MCF 10A (cell line): ENCODE measurements around the gene VPS26A. TPM values are rescaled to one million over a fixed set of nuclear protein-coding genes. Genes with fewer than 3 reads are reported as not detected.

Experiments used
- BruUV-seq: library from RNA; stranded (reverse); fragments of 400-500 nt; replicated peaks from 2 replicates; lab custom pipeline; 2021; lab: Mats Ljungman, UMichigan
- CTCF ChIA-PET: fragments of 300-600 bp; sonication (Branson Sonifier 250); formaldehyde crosslinking; extraction: SDS; loops from one replicate; lab custom pipeline; 2021; ENCODE audit warnings: antibody characterized with exemption, inconsistent platforms; lab: Yijun Ruan, JAX
- POLR2A ChIA-PET: fragments of 300-600, 350-650 bp; sonication (Branson Sonifier 250); formaldehyde crosslinking; extraction: SDS; loops from one replicate; lab custom pipeline; 2020; ENCODE audit warnings: antibody characterized with exemption, inconsistent platforms; lab: Yijun Ruan, JAX
- DNase-seq: peaks from one replicate; pipeline ENCODE4 v3.0.0-alpha.2; 2018; ENCODE audit not compliant: unreplicated experiment
- H3K27ac Mint-ChIP-seq: one replicate; pipeline ENCODE4 v1.8.0; 2022; ENCODE audit warnings: mild to moderate bottlenecking, low read depth, mixed read lengths; ENCODE audit not compliant: unreplicated experiment
- H3K27me3 Mint-ChIP-seq: one replicate; pipeline ENCODE4 v1.8.0; 2022; ENCODE audit warnings: mixed read lengths; ENCODE audit not compliant: insufficient read depth, unreplicated experiment
- H3K36me3 Mint-ChIP-seq: one replicate; pipeline ENCODE4 v1.8.0; 2022; ENCODE audit warnings: mild to moderate bottlenecking, moderate library complexity, mixed read lengths; ENCODE audit not compliant: insufficient read depth, unreplicated experiment
- H3K4me1 Mint-ChIP-seq: one replicate; pipeline ENCODE4 v1.8.0; 2022; ENCODE audit warnings: mixed read lengths; ENCODE audit not compliant: insufficient read depth, unreplicated experiment
- H3K4me3 Mint-ChIP-seq: one replicate; pipeline ENCODE4 v1.8.0; 2022; ENCODE audit warnings: mild to moderate bottlenecking, moderate library complexity, mixed read lengths; ENCODE audit not compliant: unreplicated experiment
- H3K9me3 Mint-ChIP-seq: one replicate; pipeline ENCODE4 v1.8.0; 2022; ENCODE audit warnings: mixed read lengths; ENCODE audit not compliant: unreplicated experiment
- intact Hi-C: fragments of 100-400 bp; cut with micrococcal nuclease; formaldehyde crosslinking; loops from 2 replicates; pipeline ENCODE4 v1.14.1; 2022
- total RNA-seq: library from RNA; stranded (reverse); gene quantifications from 2 replicates; pipeline ENCODE4 v1.2.3, GENCODE V29; 2022
- TF ChIP-seq, protein P1 (sequence below): fragments of 200-600 bp; IDR thresholded peaks from one replicate; pipeline ENCODE4 v1.8.0; 2022; ENCODE audit warnings: antibody characterized with exemption, mild to moderate bottlenecking; ENCODE audit not compliant: unreplicated experiment

VPS26A gene
- total RNA-seq, 1 experiment from 2014 or later: 63.7 TPM

DNA sequence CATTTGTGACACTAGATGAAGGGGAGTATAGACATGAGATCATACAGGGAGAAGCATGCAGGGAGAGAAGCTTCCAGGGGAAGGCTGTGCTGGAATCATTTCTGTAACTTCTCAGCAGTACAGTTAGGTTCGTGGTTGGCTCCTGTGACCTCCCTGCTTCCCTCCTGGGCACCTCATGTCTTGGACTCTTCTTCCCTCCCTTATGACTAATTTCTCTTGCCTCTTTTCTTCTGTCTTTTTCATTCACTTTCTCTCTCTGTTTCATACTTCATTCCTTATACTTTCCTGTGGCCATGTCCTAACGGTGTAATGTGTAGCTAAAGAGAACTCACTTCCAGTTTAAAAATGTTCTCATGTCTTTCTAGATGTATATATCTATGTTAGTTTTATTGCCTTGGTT is 77.1 kb downstream of the VPS26A start:
- Mint-ChIP-seq H3K9me3 (no peaks in the 10 kb centered on the region), H3K27ac (peak overlapping the region; percentile 69), H3K36me3 (peaks cover 77% of the 10 kb centered on the region), H3K4me3 (no peak overlapping the region), H3K27me3 (no peaks in the 10 kb centered on the region), H3K4me1 (no peaks in the 10 kb centered on the region)
- no TSS peak for BruUV-seq
- CTCF ChIA-PET: interaction anchor here (1.9 kb wide), 1 partner anchor 16 kb away, joined by 5 read pairs; no protein-coding TSS in a partner anchor
- TF ChIP-seq, protein P1, sequence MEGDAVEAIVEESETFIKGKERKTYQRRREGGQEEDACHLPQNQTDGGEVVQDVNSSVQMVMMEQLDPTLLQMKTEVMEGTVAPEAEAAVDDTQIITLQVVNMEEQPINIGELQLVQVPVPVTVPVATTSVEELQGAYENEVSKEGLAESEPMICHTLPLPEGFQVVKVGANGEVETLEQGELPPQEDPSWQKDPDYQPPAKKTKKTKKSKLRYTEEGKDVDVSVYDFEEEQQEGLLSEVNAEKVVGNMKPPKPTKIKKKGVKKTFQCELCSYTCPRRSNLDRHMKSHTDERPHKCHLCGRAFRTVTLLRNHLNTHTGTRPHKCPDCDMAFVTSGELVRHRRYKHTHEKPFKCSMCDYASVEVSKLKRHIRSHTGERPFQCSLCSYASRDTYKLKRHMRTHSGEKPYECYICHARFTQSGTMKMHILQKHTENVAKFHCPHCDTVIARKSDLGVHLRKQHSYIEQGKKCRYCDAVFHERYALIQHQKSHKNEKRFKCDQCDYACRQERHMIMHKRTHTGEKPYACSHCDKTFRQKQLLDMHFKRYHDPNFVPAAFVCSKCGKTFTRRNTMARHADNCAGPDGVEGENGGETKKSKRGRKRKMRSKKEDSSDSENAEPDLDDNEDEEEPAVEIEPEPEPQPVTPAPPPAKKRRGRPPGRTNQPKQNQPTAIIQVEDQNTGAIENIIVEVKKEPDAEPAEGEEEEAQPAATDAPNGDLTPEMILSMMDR: no peak
- POLR2A ChIA-PET: interaction anchor here (0.5 kb wide), 1 partner anchor 191 kb away, joined by 3 read pairs; no protein-coding TSS in a partner anchor
- intact Hi-C loops: no loop called here
- no peak for DNase-seq

DNA sequence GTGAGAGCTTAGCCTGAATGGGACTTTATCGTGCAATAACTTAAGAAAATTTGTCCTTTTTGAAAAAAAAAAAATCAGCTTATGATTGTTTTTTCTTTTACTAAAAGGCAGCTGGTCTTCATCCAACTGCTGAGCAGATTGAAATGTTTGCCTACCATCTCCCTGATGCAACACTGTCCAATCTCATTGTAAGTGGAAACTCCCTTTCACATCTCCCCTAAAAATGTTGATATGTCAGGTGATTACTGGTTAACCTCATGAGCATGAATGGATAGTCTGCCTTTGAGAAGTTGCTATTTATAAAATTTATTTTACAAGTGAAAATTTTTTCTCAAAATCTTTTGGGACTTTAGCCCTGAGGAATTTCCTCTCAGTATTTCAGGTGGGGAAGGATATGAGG is 78.4 kb downstream of the VPS26A start:
- POLR2A ChIA-PET: interaction anchor here (0.6 to 0.7 kb wide), 2 partner anchors 11 to 401 kb away, joined by 4 read pairs; no protein-coding TSS in a partner anchor
- H3K27me3 Mint-ChIP-seq: no peaks in the 10 kb centered on the region
- peaks cover 77% of the 10 kb centered on the region for H3K36me3 Mint-ChIP-seq
- H3K4me1 Mint-ChIP-seq: no peaks in the 10 kb centered on the region
- H3K9me3 Mint-ChIP-seq: no peaks in the 10 kb centered on the region
- H3K4me3 Mint-ChIP-seq: no peak overlapping the region
- intact Hi-C loops: no loop called here
- no TSS peak for BruUV-seq
- H3K27ac Mint-ChIP-seq: no peak overlapping the region
- no peak for DNase-seq
- TF ChIP-seq, protein P1: no peak
- CTCF ChIA-PET: interaction anchor here (0.6 kb wide), 2 partner anchors 51 to 229 kb away, joined by 3 to 4 read pairs; no protein-coding TSS in a partner anchor

DNA sequence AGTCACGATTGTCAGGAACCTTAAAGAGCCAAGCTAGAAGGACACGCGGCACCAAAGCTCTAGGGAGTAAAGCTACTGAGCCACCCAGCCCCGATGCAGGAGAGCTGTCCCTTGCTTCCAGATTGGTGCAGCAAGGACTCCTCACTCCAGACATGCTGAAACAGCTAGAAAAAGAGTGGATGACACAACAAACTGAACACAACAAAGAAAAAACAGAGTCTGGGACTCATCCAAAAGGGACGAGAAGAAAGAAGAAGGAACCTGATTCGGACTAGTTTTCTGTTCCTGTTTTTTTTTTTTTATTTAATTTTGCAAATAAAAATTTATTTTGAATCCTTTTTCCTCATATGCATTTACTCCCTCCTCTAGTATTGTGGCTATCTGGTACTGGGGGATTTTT is 84.8 kb downstream of the VPS26A start:
- Mint-ChIP-seq H3K27ac (no peak overlapping the region), H3K9me3 (no peaks in the 10 kb centered on the region), H3K36me3 (peaks cover 51% of the 10 kb centered on the region), H3K4me3 (no peak overlapping the region), H3K4me1 (peaks cover 5% of the 10 kb centered on the region), H3K27me3 (no peaks in the 10 kb centered on the region)
- TF ChIP-seq, protein P1: no peak
- ChIA-PET POLR2A (interaction anchor here (1.2 kb wide), 1 partner anchor 8 kb away, joined by 5 read pairs; no protein-coding TSS in a partner anchor), CTCF (no interaction called here)
- intact Hi-C loops: no loop called here
- no TSS peak for BruUV-seq
- DNase-seq: no peak

DNA sequence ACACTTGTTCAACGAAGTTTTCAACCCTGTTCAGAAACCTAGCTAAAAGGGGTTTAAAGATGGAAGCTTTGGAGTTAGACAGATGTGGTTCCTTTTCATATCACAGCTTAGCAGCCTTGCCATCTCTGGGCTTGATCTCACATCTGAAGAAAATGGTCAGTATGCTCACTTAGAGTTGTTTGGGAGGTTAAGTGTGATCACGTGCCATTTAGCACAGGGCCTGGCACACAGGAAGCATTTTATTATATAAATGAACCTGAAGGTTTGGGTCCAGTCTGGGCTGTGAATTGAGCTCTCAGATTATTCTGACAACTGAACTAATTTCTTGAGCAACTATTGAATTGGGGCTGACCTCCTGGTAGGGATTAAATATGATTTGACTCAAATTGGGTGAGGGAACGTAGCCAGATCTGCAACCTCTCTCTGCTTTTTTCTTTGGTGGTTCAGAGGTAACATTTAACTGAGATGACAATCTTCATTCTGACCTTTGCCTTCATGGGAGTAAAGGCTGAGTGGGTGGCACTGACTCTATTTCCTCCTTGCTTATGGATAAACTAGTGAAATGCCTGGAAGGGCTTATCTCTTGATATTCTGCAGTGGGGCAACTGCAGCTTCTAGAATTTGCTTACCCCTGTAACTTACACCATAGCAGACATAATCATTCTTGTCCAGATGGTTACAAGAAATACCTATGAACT is 86.0 kb downstream of the VPS26A start:
- POLR2A ChIA-PET: interaction anchor here (1.4 kb wide), 1 partner anchor 14 kb away, joined by 4 read pairs; no protein-coding TSS in a partner anchor
- intact Hi-C loops: no loop called here
- no peak for DNase-seq
- Mint-ChIP-seq H3K4me1 (peaks cover 5% of the 10 kb centered on the region), H3K4me3 (no peak overlapping the region), H3K27me3 (no peaks in the 10 kb centered on the region), H3K9me3 (no peaks in the 10 kb centered on the region), H3K27ac (no peak overlapping the region), H3K36me3 (peaks cover 43% of the 10 kb centered on the region)
- TSS peak; percentile 6 for BruUV-seq
- TF ChIP-seq, protein P1: no peak
- CTCF ChIA-PET: interaction anchor here (0.5 to 0.7 kb wide), 2 partner anchors 85 to 297 kb away, joined by 3 to 6 read pairs; no protein-coding TSS in a partner anchor
